ENCODE data around the gene PARS2. TPM values are rescaled to one million over a fixed set of nuclear protein-coding genes. Genes with fewer than 3 reads are reported as not detected.

PARS2 gene
- total and polyA plus RNA-seq, 2 experiments from 2014 or later = 5.9 to 13.6 TPM

GRCh38 chr1:54745864-54746263 is 18.5 kb downstream of the PARS2 start:
- Mint-ChIP-seq H3K4me3 (no peak overlapping the region), H3K27ac (no peak overlapping the region), H3K9me3 (peaks cover 2% of the 10 kb centered on the region; the same call in 1 of the 3 replicates), H3K27me3 (ENCODE audit: insufficient read depth, low read depth, poor library complexity) (peaks cover 10% of the 10 kb centered on the region), H3K4me1 (peaks cover 2% of the 10 kb centered on the region; the same call in 2 of the 3 replicates), H3K36me3 (ENCODE audit: low read depth) (peaks cover 21% of the 10 kb centered on the region)
- ATAC-seq (no peak), DNase-seq (ENCODE audit: low spot score) (no peak)
- no peaks in the 10 kb centered on the region for H3K79me2 ChIP-seq (replicated peaks; ENCODE audit: insufficient read depth)
- no peak overlapping the region for H3K4me2 ChIP-seq
- no peaks in the 10 kb centered on the region; the same call in 1 of the 2 replicates for H3K36me3 ChIP-seq (ENCODE audit: insufficient read depth)
- no peak overlapping the region for H3K4me3 ChIP-seq
- no peaks in the 10 kb centered on the region; the same call in 1 of the 2 replicates for H4K20me1 ChIP-seq (replicated peaks; ENCODE audit: insufficient read depth)
- H3K27me3 ChIP-seq (ENCODE audit: insufficient read depth) = no peaks in the 10 kb centered on the region
- H3K9me2 ChIP-seq (ENCODE audit: insufficient read depth) = no peaks in the 10 kb centered on the region
- no peak overlapping the region for H2AFZ ChIP-seq
- H3K27ac ChIP-seq (ENCODE audit: low read depth) = no peak overlapping the region
- no peaks in the 10 kb centered on the region for H3F3A ChIP-seq (replicated peaks; ENCODE audit: low read depth)
- TF ChIP-seq, protein P1, sequence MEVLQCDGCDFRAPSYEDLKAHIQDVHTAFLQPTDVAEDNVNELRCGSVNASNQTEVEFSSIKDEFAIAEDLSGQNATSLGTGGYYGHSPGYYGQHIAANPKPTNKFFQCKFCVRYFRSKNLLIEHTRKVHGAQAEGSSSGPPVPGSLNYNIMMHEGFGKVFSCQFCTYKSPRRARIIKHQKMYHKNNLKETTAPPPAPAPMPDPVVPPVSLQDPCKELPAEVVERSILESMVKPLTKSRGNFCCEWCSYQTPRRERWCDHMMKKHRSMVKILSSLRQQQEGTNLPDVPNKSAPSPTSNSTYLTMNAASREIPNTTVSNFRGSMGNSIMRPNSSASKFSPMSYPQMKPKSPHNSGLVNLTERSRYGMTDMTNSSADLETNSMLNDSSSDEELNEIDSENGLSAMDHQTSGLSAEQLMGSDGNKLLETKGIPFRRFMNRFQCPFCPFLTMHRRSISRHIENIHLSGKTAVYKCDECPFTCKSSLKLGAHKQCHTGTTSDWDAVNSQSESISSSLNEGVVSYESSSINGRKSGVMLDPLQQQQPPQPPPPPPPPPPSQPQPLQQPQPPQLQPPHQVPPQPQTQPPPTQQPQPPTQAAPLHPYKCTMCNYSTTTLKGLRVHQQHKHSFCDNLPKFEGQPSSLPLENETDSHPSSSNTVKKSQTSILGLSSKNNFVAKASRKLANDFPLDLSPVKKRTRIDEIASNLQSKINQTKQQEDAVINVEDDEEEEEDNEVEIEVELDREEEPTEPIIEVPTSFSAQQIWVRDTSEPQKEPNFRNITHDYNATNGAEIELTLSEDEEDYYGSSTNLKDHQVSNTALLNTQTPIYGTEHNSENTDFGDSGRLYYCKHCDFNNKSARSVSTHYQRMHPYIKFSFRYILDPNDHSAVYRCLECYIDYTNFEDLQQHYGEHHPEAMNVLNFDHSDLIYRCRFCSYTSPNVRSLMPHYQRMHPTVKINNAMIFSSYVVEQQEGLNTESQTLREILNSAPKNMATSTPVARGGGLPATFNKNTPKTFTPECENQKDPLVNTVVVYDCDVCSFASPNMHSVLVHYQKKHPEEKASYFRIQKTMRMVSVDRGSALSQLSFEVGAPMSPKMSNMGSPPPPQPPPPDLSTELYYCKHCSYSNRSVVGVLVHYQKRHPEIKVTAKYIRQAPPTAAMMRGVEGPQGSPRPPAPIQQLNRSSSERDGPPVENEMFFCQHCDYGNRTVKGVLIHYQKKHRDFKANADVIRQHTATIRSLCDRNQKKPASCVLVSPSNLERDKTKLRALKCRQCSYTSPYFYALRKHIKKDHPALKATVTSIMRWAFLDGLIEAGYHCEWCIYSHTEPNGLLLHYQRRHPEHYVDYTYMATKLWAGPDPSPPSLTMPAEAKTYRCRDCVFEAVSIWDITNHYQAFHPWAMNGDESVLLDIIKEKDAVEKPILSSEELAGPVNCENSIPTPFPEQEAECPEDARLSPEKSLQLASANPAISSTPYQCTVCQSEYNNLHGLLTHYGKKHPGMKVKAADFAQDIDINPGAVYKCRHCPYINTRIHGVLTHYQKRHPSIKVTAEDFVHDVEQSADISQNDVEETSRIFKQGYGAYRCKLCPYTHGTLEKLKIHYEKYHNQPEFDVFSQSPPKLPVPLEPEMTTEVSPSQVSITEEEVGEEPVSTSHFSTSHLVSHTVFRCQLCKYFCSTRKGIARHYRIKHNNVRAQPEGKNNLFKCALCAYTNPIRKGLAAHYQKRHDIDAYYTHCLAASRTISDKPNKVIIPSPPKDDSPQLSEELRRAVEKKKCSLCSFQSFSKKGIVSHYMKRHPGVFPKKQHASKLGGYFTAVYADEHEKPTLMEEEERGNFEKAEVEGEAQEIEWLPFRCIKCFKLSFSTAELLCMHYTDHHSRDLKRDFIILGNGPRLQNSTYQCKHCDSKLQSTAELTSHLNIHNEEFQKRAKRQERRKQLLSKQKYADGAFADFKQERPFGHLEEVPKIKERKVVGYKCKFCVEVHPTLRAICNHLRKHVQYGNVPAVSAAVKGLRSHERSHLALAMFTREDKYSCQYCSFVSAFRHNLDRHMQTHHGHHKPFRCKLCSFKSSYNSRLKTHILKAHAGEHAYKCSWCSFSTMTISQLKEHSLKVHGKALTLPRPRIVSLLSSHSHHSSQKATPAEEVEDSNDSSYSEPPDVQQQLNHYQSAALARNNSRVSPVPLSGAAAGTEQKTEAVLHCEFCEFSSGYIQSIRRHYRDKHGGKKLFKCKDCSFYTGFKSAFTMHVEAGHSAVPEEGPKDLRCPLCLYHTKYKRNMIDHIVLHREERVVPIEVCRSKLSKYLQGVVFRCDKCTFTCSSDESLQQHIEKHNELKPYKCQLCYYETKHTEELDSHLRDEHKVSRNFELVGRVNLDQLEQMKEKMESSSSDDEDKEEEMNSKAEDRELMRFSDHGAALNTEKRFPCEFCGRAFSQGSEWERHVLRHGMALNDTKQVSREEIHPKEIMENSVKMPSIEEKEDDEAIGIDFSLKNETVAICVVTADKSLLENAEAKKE (CRISPR knock-in tag; IDR thresholded peaks at IDR 0.05) = no peak
- TF ChIP-seq STAT1 (IDR thresholded peaks at IDR 0.05; ENCODE audit: unreplicated experiment) = no peak
- TF ChIP-seq EZH2 (IDR thresholded peaks at IDR 0.05; ENCODE audit: low read depth, unreplicated experiment) = no peak
- TF ChIP-seq, protein P2, sequence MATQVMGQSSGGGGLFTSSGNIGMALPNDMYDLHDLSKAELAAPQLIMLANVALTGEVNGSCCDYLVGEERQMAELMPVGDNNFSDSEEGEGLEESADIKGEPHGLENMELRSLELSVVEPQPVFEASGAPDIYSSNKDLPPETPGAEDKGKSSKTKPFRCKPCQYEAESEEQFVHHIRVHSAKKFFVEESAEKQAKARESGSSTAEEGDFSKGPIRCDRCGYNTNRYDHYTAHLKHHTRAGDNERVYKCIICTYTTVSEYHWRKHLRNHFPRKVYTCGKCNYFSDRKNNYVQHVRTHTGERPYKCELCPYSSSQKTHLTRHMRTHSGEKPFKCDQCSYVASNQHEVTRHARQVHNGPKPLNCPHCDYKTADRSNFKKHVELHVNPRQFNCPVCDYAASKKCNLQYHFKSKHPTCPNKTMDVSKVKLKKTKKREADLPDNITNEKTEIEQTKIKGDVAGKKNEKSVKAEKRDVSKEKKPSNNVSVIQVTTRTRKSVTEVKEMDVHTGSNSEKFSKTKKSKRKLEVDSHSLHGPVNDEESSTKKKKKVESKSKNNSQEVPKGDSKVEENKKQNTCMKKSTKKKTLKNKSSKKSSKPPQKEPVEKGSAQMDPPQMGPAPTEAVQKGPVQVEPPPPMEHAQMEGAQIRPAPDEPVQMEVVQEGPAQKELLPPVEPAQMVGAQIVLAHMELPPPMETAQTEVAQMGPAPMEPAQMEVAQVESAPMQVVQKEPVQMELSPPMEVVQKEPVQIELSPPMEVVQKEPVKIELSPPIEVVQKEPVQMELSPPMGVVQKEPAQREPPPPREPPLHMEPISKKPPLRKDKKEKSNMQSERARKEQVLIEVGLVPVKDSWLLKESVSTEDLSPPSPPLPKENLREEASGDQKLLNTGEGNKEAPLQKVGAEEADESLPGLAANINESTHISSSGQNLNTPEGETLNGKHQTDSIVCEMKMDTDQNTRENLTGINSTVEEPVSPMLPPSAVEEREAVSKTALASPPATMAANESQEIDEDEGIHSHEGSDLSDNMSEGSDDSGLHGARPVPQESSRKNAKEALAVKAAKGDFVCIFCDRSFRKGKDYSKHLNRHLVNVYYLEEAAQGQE (IDR thresholded peaks at IDR 0.05; ENCODE audit: unreplicated experiment) = no peak
- no peak for TF ChIP-seq NANOG (IDR thresholded peaks at IDR 0.05; ENCODE audit: borderline replicate concordance)
- no peak for TF ChIP-seq CREB1 (CRISPR knock-in tag; IDR thresholded peaks at IDR 0.05; ENCODE audit: low read depth)
- TF ChIP-seq POLR2AphosphoS5 (IDR thresholded peaks at IDR 0.05; ENCODE audit: low read depth) = no peak
- H3K4me1 ChIP-seq (ENCODE audit: insufficient read depth) = no peaks in the 10 kb centered on the region

Measured in GM23338 (cell line).